ENCODE results near the gene FBL.
"Not testable (repeated sequence)": the region's sequence is repeated elsewhere in the genome, so short reads cannot be mapped to it uniquely, and the experiment has no call there.

Gene FBL

DNA sequence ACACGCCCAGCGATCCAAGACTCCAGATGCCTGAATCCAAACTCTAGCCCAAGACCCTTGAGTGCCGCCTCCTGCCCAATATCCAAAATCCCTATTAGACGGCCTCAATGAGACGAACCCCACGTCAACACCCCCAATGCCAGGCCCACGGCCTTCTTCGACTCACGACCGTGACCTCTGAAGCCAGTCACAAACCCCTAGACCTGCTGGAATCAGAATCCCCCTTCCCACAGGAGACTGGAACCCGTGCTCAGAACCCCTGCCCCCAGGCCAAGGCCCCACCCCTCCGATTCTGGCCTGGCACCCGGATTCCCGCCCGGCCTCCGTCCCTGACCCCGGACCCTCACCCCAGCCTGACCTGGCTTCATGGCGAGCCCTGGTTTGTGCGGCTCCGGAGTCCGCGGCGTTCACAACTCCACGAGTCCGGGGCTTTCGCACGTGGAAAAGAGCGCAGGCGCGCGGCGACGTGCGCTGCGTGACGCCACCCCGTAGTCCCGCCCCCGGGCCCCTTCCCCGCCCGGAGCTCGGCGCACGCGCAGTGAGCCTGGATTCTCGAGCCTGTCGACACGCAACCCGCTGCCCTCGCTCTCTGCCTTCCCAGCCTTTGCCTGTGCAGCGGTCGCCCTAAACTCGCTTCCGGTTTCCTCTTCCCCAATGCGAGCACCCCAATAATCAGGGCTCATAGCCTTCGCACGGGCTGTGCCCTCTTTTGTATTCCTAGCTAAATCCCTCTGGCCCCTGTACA lies at the start of gene FBL:
Gene FBL, minus strand, starts transcription at position 447 of the 745 bp plus-strand sequence. Its CDS starts 79 bp downstream, at position 368.
- DNase-seq (ENCODE audit: low read depth in 2 of 2) = peak; percentile 96

DNA sequence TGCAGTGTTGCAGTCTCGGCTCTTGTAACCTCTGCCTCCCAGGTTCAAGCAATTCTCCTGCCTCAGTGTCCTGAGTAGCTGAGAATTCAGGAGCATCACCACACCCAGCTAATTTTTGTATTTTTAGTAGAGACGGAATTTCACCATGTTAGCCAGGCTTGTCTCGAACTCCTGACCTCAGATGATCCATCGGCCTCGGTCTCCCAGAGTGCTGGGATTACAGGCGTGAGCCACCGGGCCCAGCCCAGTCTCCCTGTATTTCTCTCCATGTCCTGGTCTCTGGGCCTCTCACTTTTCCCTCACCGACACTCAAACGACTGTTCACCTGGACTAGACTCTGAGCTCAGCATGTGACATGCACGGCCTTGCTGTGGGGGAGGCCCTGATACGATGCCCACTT lies 48.9 kb upstream of the FBL start:
- not testable (repeated sequence) for DNase-seq (ENCODE audit: low read depth in 2 of 2)

DNA sequence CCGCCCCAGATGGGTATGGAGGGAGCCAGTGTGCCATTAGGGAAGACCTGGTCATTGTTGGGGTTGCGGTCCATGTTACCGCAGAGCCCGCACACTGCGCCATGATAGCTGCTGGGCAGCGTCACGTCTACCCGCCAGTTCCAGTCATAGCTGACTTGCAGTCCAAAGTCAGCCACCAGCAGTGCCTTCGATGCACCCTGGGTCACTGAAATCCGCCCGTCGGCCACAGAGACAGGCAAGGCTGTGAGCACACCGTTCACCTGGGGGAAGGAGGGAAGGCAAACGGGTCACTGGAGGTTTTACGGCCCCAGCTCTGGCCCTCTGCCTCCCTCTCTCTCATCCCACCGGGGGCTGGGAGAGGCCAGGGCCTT lies 48.0 kb upstream of the FBL start:
- not testable (repeated sequence) for DNase-seq (ENCODE audit: low read depth in 2 of 2)

DNA sequence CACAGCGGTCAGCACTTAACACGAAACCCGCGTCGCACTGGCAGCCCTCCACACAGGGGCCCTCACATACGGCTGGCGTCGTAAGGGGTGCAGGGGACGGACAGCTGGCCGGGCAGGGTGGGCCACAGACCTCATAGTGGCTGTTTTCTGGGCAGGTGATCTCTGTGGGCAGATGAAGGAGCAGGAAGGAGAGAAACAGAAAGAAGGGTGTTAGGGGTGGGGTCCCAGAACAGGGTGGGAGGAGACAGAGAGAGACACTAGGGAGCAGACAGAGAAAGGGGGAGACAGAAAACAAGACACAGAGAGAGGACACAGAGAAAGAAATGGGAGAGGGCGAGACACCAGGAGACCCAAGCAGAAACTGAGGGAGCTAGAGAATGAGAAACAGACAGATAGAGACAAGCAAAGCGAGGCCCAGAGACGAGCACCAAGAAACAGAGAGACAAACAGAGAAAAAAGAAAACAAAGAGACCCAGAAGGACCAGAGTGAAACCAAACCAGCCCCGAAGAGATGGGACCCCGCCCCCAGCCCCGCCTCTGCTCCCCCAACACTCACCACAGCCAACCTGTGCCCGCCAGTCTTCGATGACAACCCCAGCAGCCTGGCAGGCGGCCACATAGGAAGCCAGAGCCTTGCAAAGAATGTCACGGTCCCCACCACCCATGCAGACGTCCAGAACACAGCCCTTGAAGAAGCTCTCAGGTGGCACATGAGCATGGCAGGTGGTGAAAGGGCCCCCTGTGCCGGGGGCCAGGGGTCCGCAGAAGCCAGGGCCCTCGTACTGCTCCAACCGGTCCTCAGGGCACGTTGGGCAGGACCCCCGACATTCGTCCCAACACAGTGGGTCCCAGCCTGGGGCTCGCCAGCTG lies 47.4 kb upstream of the FBL start:
- DNase-seq (ENCODE audit: low read depth in 2 of 2) = not testable (repeated sequence)

DNA sequence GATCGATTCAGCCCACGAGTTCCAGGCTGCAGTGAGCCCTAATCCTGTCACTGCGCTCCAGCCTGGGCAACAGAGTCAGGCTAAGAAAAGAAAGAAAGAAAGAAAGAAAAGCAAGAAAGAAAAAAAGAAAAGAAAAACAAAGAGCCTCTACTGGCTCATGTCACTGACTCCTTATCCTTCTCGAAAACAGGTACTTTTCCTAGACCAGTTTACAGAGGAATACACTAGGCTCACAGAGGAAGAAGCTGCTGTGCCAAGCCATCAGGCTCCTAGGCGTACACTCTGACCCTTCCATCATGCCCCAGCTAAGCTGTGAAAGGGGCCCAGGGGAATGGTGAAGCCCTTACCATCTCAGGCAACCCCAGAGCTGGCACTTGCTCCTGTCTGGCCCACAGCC lies 46.3 kb upstream of the FBL start:
- not testable (repeated sequence) for DNase-seq (ENCODE audit: low read depth in 2 of 2)

DNA sequence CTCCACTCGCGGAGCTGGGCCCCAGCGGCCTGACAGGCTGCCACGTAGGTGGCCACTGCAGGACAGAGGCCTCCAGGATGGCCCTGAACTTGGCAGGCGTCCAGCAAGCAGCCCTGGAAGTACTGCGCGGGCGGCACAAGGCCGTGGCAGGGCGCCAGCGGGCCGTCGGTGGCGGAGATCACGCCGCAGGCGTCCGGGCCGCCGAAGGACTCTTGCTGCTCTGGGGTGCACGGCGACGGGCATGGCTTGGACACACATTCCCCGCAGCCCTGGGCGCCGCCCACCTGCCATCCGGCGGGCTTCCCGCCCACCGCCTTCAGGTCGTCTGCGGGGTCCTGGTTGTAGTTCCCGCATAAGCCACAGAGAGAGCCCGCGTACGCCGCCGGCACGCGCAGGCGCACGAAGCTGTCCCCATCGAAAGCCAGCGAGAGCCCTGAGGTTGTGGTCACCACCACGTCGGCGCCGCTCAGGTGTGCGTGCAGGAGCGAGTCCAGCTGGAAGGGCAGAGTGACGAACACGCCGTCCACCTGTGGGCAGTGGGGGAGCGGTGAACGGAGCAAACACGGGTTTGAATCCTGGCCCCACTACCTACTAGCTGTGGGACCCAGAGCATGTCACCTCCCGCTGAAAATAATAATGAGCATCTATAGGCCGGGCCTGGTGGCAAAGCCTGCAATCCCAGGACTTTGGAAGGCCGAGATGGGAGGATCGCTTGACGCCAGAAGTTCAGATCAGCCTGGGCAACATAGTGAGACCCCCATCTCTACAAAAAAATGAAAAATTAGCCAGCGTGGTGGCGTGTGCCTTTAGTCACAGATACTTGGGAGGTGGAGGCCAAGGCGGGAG lies 45.7 kb upstream of the FBL start:
- not testable (repeated sequence) for DNase-seq (ENCODE audit: low read depth in 2 of 2)

DNA sequence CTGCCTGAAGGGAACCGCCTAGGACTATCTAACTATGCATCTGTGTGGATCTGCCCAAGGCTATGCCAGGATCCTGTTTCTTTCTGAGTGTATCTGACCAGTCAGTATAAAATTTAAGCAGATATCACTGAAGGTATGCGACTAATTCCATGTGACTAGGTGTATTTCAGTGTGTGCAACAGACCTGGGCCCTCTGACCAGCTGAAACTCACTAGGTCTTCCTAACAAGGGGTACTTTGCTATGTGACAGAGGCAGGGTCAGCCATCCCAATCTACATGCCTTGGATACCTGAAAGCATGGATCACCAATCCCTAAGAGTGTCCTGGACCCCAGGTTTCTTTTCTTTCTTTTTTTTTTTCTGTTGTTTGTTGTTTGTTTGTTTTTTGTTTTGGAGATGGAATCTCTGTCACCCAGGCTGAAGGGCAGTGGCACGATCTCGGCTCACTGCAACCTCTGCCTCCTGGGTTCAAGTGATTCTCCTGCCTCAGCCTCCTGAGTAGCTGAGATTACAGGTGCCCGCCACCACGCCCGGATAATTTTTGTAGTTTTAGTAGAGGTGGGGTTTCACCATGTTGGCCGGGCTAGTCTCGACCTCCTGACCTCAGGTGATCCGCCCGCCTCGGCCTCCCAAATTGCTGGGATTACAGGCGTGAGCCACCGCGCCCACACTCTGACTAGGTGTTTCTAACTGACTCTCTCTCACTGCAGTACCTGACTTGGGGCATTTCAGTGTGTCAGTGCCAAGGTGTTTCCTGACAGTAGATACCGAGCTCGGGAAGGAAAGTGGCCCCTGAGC lies 44.8 kb upstream of the FBL start:
- DNase-seq (ENCODE audit: low read depth in 2 of 2) = no peak

DNA sequence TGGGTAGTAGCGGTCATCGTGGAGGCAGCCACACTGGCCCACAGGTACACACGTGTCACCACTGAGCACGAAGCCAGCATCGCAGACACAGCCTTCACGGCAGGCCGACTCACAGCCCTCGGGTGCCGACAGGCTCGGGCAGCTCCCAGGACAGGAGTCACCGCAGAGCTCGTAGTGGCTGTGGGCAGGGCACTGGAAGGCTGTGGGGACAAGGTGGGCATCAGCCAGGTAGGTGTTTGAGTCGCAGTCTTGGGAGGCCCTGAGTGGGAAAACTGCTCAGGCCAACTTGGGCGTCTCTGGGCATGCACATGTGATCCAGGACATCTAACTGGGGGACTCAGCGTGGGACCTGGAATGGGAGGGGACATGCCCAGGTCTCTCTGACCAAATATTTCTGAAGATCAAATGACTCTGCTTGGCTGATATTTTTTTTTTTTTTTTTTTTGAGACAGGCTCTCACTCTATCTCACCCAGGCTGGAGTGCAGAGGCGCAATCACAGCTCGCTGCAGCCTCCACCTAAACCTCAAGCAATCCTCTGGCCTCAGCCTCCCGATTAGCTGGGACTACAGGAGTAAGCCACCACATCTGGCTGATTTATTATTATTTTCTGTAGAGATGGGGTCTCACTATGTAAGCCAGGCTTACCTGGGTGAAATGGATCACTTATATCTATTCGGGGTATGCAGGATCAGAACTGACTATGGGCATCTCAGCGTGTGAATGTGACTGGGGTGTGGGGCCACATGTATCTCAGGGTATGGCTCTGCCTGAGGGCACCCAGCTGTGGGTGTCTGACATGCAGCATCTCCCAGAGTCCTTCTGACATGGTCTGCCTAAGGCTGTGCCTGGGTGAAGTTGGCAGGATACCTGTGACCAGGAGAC lies 43.9 kb upstream of the FBL start:
- DNase-seq (ENCODE audit: low read depth in 2 of 2) = not testable (repeated sequence)

DNA sequence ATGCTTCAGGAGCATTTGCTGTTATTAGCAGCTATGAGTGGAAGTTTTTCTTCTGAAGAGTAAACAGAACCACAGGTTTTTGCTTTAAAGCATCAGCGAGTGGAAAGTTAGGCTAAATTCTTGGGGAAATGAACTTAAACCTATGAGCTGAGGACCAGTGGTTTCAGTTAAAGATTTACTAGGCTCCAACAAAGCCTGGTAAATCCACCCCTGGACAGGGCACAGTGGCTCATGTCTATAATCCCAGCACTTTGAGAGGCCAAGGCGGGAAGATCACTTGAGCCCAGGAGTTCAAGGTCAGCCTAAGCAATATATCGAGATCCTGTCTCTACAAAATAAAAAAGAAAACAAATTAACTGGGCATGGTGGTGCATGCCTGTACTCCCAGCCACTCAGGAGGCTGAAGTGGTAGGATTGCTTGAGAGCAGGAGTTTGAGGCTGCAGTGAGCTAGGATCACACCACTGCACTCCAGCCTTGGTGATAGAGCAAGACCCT lies 41.3 kb upstream of the FBL start:
- DNase-seq (ENCODE audit: low read depth in 2 of 2) = not testable (repeated sequence)

DNA sequence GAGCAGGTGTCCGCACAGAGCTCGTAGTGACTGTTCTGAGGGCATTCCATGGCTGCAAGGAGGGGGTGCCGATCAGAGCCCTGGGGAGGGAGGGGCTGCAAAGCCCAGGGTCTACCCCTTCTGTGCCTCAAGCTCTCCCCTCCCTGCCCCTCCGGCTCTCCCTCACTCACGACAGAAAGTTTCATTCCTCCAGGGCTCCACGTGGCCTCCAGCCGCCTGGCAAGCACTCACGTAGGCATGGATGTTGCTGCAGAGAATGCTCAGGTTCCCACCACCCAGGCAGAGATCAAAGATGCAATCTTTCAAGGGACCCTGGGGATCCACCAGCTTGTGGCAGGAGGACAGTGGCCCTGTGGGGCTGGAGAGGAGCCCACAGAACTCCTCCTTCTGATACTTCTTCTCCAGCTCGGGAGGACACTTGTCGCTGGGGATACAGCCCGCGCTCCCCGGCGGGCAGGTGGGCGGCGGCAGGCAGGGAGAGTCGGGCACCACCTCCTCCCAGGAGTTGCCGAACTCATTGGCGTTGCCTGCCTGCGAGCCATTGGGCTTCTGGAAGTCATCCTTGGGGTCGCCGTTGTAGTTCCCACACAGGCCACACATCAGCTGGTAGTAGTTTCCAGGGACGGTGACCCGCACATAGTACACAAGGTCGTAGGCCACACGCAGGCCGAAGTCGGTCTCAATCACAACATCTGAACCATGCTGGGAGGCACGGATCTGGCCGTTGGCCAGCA lies 39.8 kb upstream of the FBL start:
- DNase-seq (ENCODE audit: low read depth in 2 of 2) = not testable (repeated sequence)

DNA sequence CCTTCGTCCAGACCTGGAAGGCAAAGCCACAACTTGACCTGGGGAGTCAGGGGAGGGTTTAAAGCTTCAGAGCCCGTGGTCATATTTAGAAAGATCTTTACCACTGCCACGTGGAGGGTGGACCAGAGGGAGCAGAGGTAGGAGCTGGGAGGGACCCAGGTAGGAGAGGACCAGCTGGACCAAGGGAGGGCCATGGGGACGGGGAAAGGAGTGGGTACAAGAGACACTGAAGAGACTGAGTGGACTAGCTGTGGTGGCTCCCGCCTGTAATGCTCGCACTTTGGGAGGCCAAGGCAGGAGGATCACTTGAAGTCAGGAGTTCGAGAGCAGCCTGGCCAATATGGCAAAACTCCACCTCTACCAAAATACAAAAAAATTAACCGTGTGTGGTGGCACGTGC lies 38.5 kb upstream of the FBL start:
- not testable (repeated sequence) for DNase-seq (ENCODE audit: low read depth in 2 of 2)

DNA sequence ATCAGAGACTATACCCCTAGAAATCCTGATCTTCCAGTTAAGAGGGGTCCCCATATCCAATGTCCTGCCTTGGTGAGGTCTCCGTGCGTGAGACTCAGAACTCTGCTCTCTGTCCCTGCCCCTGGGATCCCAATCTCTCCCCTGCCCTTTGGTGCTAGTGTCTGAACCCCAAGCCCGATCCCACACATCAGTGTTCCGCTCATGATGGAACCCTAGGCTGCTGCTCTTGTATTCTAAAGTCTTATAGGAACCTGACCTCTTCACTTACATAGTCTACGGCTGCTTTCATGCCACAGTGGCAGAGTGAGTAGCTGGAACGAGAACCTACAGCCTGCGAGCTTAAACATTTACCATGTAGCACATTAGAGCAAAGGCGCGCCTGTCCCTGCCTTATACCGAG lies 36.5 kb upstream of the FBL start:
- DNase-seq (ENCODE audit: low read depth in 2 of 2) = not testable (repeated sequence)

DNA sequence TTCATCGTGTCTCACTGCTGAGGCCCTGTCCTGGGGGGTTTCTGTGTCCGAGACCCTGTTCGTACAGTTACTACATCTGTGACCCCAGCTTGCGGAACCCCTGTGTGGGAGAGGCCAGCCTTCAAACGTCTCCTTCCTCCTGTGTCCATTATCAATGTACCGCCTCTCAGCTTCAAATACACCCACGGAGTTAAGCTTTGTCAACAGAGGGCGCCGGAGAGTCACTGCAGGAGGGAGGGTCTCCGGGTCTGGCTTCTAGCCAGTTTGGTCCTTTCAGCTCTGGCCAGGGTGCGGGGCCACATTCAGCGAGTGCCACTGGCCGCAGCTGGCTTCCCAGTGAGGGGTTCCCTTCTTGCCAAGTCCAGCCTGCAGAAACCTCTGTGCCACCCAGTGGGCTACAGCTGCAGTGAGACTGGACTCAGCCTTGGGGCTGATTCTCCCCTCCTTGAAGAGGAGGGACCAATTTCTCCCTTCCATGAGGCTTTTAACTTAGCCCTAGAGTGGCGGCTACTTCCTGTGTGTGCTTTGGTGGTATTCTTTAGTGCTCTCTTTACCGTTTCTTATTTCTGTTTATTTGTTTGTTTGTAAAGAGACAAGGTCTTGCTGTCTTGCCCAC lies 35.4 kb upstream of the FBL start:
- DNase-seq (ENCODE audit: low read depth in 2 of 2) = peak in 1 of 2 experiments; percentile 39

DNA sequence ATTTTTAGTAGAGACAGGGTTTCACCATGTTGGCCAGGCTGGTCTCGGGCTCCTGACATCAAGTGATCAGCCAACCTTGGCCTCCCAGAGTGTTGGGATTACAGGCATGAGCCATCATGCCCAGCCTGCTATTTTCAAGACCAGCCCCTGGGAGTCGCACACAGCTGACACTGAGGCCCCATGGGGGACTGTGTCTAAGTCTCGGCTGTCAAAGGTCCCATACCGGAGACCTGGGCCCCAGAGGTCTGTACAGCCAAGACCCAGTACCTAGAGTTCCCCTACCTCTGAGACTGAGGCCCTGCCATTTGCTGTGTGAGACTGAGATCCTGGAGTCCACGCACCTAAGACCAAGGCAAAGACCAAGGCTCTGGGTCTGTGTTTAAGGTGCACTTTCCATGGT lies 34.1 kb upstream of the FBL start:
- DNase-seq (ENCODE audit: low read depth in 2 of 2) = not testable (repeated sequence)

DNA sequence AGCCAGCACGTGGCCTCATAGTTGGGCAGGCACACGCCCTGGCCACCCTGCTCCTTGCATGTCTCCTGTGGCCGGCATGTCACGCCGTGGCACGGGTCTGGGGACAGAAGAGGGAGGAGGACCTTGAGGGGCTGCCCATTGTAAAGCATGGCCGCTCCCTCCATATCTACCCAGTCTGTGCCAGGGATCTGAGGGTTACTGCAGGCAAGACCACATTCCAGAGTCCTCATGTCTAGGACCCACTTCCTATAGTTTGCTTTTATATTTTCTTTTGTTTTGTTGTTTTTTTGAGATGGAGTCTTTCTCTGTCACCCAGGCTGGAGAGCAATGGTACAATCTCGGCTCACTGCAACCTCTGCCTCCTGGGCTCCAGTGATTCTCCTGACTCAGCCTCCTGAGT lies 33.6 kb upstream of the FBL start:
- DNase-seq (ENCODE audit: low read depth in 2 of 2) = not testable (repeated sequence)

DNA sequence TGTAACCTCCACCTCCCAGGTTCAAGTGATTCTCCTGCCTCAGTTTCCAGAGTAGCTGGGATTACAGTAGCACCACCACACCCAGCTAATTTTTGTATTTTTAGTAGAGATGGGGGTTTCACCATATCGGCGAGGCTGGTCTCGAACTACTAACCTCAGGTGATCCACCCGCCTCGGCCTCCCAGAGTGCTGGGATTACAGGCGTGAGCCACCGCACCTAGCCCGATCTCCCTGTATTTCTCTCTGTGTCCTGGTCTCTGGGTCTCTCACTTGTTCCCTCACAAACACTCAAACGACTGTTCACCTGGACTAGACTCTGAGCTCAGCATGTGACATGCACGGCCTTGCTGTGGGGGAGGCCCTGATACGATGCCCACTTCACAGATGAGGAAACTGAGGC lies 32.7 kb upstream of the FBL start:
- DNase-seq (ENCODE audit: low read depth in 2 of 2) = not testable (repeated sequence)

DNA sequence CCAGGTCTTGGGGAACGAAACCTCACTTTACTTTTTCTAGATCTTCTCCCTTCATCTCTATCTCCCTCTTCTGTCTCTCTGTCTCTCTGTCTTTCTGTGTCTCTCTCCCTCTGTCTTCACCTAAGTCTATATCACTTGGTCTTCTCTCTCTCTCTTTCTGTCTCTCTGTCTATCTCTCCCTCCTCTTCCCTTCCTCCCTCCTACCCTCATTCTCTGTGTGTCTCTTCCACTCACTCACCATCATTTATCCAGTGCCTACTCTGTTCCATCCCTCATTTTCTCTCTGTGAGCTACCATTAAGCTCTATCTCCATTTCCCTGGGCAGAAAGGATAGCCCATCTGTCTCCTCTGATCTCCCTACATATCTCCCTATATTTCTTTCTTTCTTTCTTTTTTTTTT lies 32.2 kb upstream of the FBL start:
- DNase-seq (ENCODE audit: low read depth in 2 of 2) = no peak

DNA sequence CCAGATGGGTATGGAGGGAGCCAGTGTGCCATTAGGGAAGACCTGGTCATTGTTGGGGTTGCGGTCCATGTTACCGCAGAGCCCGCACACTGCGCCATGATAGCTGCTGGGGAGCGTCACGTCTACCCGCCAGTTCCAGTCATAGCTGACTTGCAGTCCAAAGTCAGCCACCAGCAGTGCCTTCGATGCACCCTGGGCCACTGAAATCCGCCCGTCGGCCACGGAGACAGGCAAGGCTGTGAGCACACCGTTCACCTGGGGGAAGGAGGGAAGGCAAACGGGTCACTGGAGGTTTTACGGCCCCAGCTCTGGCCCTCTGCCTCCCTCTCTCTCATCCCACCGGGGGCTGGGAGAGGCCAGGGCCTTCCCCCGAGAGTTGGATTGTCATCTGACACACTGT lies 31.8 kb upstream of the FBL start:
- not testable (repeated sequence) for DNase-seq (ENCODE audit: low read depth in 2 of 2)

DNA sequence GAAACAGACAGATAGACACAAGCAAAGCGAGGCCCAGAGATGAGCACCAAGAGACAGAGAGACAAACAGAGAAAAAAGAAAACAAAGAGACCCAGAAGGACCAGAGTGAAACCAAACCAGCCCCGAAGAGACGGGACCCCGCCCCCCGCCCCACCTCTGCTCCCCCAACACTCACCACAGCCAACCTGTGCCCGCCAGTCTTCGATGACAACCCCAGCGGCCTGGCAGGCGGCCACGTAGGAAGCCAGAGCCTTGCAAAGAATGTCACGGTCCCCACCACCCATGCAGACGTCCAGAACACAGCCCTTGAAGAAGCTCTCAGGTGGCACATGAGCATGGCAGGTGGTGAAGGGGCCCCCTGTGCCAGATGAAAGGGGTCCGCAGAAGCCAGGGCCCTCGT lies 31.3 kb upstream of the FBL start:
- not testable (repeated sequence) for DNase-seq (ENCODE audit: low read depth in 2 of 2)

All from stimulated activated CD4-positive, alpha-beta T cell treated with anti-CD3 and anti-CD28 coated beads, Interleukin-12 subunit alpha, Interleukin-12 subunit beta, amount 100 ng/mL, for 24 hours (primary cell).